Fibroblast of lung (primary cell): ENCODE results near the gene TBC1D5. TPM values are rescaled to one million over a fixed set of nuclear protein-coding genes. Genes with fewer than 3 reads are reported as not detected.
A peak's percentile ranks its signal among the peaks of the same experiment; 100 is the strongest.

Experiments used
- DNase-seq, 2 donors: peaks; one replicate each; pipeline versions ENCODE4 v3.0.0 to v3.0.0-alpha.2; 2010; ENCODE audit warnings: low read depth in 2 of 2
- H2AFZ ChIP-seq: 2 replicates; pipeline ENCODE4 v1.5.1; 2012; ENCODE audit warnings: low read length, control low read depth, inconsistent platforms
- H3K27ac ChIP-seq: 2 replicates; pipeline ENCODE4 v1.5.1; 2011; ENCODE audit warnings: low read length, control low read depth; ENCODE audit not compliant: insufficient read depth
- H3K27me3 ChIP-seq: 2 replicates; pipeline ENCODE4 v1.5.1; 2011; ENCODE audit warnings: mild to moderate bottlenecking, low read length; ENCODE audit not compliant: control insufficient read depth, insufficient read depth
- H3K36me3 ChIP-seq: 2 replicates; pipeline ENCODE4 v1.5.1; 2011; ENCODE audit warnings: low read length; ENCODE audit not compliant: control insufficient read depth, insufficient read depth
- H3K4me1 ChIP-seq: 2 replicates; pipeline ENCODE4 v1.5.1; 2011; ENCODE audit warnings: low read length; ENCODE audit not compliant: control insufficient read depth, insufficient read depth; ENCODE audit errors: extremely low read depth
- H3K4me2 ChIP-seq: 2 replicates; pipeline ENCODE4 v1.5.1; 2011; ENCODE audit warnings: low read length, control low read depth; ENCODE audit not compliant: insufficient read depth; ENCODE audit errors: extremely low read depth
- H3K4me3 ChIP-seq, 4 experiments: fragments of 200-600 bp in 1 of 4; sonication (generic) in 1 of 4; replicated peaks in 1 of 4; 2 replicates each; pipeline ENCODE4 v1.5.1; 2011 to 2016; ENCODE audit warnings: low read length in 4 of 4, low read depth in 3 of 4, mild to moderate bottlenecking in 3 of 4, control low read depth in 2 of 4, inconsistent platforms in 1 of 4, mixed read lengths in 1 of 4; ENCODE audit not compliant: insufficient read depth in 1 of 4; ENCODE audit errors: control extremely low read depth in 1 of 4
- H3K79me2 ChIP-seq: 2 replicates; pipeline ENCODE4 v1.5.1; 2012; ENCODE audit warnings: mild to moderate bottlenecking, low read length, inconsistent platforms; ENCODE audit not compliant: control insufficient read depth, insufficient read depth
- H3K9ac ChIP-seq: 2 replicates; pipeline ENCODE4 v1.5.1; 2011; ENCODE audit warnings: mild to moderate bottlenecking, low read length, control low read depth; ENCODE audit not compliant: insufficient read depth
- H3K9me3 ChIP-seq: 2 replicates; pipeline ENCODE4 v1.5.1; 2012; ENCODE audit warnings: low read depth, low read length; ENCODE audit not compliant: control insufficient read depth, insufficient read depth
- H4K20me1 ChIP-seq: 2 replicates; pipeline ENCODE4 v1.5.1; 2011; ENCODE audit warnings: low read length; ENCODE audit not compliant: control insufficient read depth, insufficient read depth; ENCODE audit errors: extremely low read depth
- CTCF ChIP-seq, 2 donors: IDR thresholded peaks in 1 of 2; conservative IDR thresholded peaks in 1 of 2; 1 replicate in 1 of 2; 2 replicates in 1 of 2; pipeline ENCODE4 v1.5.1; 2011 to 2012; ENCODE audit warnings: low read length in 2 of 2, control low read depth in 1 of 2, inconsistent platforms in 1 of 2, low read depth in 1 of 2, mild to moderate bottlenecking in 1 of 2
- EZH2 ChIP-seq: IDR thresholded peaks from 2 replicates; pipeline ENCODE4 v1.5.1; 2012; ENCODE audit warnings: low read length, control low read depth, mild to moderate bottlenecking; ENCODE audit errors: missing control alignments
- polyA plus RNA-seq, 2 donors: library from polyadenylated mRNA; depleted of rRNA in 1 of 2; stranded (reverse) in 1 of 2; unstranded in 1 of 2; fragments of >200 nt; gene quantifications; 2 replicates each; pipeline ENCODE4 v1.2.1, GENCODE V29; 2011 to 2012; ENCODE audit warnings: missing spikeins in 1 of 2
- total RNA-seq: library from RNA; depleted of rRNA; stranded (reverse); fragments of >200 nt; gene quantifications from 2 replicates; pipeline ENCODE4 v1.2.1, GENCODE V29; 2014

TBC1D5 gene
- total and polyA plus RNA-seq, 2 donors (not counting 1 experiment from before 2014, with no cell fraction given) = 43.6 to 129 TPM

- no peaks in the 10 kb centered on the region for H3K27me3 ChIP-seq
- H3K4me2 ChIP-seq = no peak overlapping the region
- TF ChIP-seq CTCF (conservative IDR thresholded peaks at IDR 0.05 in 1 of 2, IDR thresholded peaks at IDR 0.05 in 1 of 2; ENCODE audit: low read depth in 1 of 2, low read length in 2 of 2) = no peak
- no peak for TF ChIP-seq EZH2
- no peak for DNase-seq
- H3K36me3 ChIP-seq = no peaks in the 10 kb centered on the region
- no peaks in the 10 kb centered on the region for H3K4me1 ChIP-seq
- no peak overlapping the region for H3K27ac ChIP-seq
- H3K4me3 ChIP-seq = no peak overlapping the region
- no peak overlapping the region for H3K9ac ChIP-seq
- no peak overlapping the region for H2AFZ ChIP-seq
- no peaks in the 10 kb centered on the region for H3K9me3 ChIP-seq
- no peaks in the 10 kb centered on the region for H4K20me1 ChIP-seq
- no peaks in the 10 kb centered on the region for H3K79me2 ChIP-seq
Observed at GRCh38 chr3:17443142-17443541, 299.3 kb downstream of the TBC1D5 start.

GRCh38 chr3:17442332-17443049 lies 299.9 kb downstream of the TBC1D5 start:
- H3K9me3 ChIP-seq = no peaks in the 10 kb centered on the region
- no peaks in the 10 kb centered on the region for H4K20me1 ChIP-seq
- no peaks in the 10 kb centered on the region for H3K4me1 ChIP-seq
- no peaks in the 10 kb centered on the region for H3K79me2 ChIP-seq
- H3K27ac ChIP-seq = no peak overlapping the region
- no peak overlapping the region for H3K4me2 ChIP-seq
- H3K4me3 ChIP-seq = no peak overlapping the region
- no peaks in the 10 kb centered on the region for H3K36me3 ChIP-seq
- no peaks in the 10 kb centered on the region for H3K27me3 ChIP-seq
- no peak for TF ChIP-seq CTCF (conservative IDR thresholded peaks at IDR 0.05 in 1 of 2, IDR thresholded peaks at IDR 0.05 in 1 of 2; ENCODE audit: low read depth in 1 of 2, low read length in 2 of 2)
- no peak for TF ChIP-seq EZH2
- H2AFZ ChIP-seq = no peak overlapping the region
- no peak overlapping the region for H3K9ac ChIP-seq
- DNase-seq = peak in 1 of 2 donors; percentile 59

- Histone ChIP-seq H3K79me2 (no peaks in the 10 kb centered on the region), H3K9ac (no peak overlapping the region), H3K4me2 (no peak overlapping the region), H2AFZ (no peak overlapping the region), H3K4me3 (no peak overlapping the region), H4K20me1 (no peaks in the 10 kb centered on the region), H3K27me3 (no peaks in the 10 kb centered on the region), H3K9me3 (no peaks in the 10 kb centered on the region), H3K4me1 (peaks cover 3% of the 10 kb centered on the region), H3K27ac (no peak overlapping the region), H3K36me3 (no peaks in the 10 kb centered on the region)
- no peak for TF ChIP-seq CTCF (conservative IDR thresholded peaks at IDR 0.05 in 1 of 2, IDR thresholded peaks at IDR 0.05 in 1 of 2; ENCODE audit: low read depth in 1 of 2, low read length in 2 of 2)
- no peak for TF ChIP-seq EZH2
- no peak for DNase-seq
Observed at GRCh38 chr3:17433876-17434275, 308.6 kb downstream of the TBC1D5 start.
